K562 (cell line): ENCODE measurements around the gene PPP1R15A. TPM values are rescaled to one million over a fixed set of nuclear protein-coding genes. Genes with fewer than 3 reads are reported as not detected.
A peak's percentile ranks its signal among the peaks of the same experiment; 100 is the strongest.

Experiments used
- CHD7 ChIP-seq: fragments of 200-600 bp; sonication (generic); IDR thresholded peaks from one replicate; pipeline ENCODE4 v1.6.1; 2012; ENCODE audit warnings: mild to moderate bottlenecking, low read depth, low read length, inconsistent platforms
- FOS ChIP-seq: IDR thresholded peaks from 3 replicates; pipeline ENCODE4 v1.6.1; 2011; ENCODE audit not compliant: insufficient read length; ENCODE audit errors: extremely low read depth
- MTF1 ChIP-seq: fragments of 250-450 bp; sonication (Bioruptor Pico); IDR thresholded peaks from 2 replicates; pipeline ENCODE4 v1.9.0; 2021; ENCODE audit warnings: moderate library complexity, mild to moderate bottlenecking, inconsistent platforms, borderline replicate concordance
- RBM25 ChIP-seq: fragments of 200-400 bp; formaldehyde crosslinking; IDR thresholded peaks from 2 replicates; pipeline ENCODE4 v1.6.1; 2018; ENCODE audit warnings: low read length, low read depth, moderate library complexity; ENCODE audit not compliant: severe bottlenecking
- RBM34 ChIP-seq: fragments of 200-400 bp; formaldehyde crosslinking; IDR thresholded peaks from 2 replicates; pipeline ENCODE4 v1.6.1; 2018; ENCODE audit warnings: low read length, borderline replicate concordance; ENCODE audit not compliant: insufficient read depth
- SREBF2 ChIP-seq: sonication (generic); formaldehyde crosslinking; IDR thresholded peaks from 2 replicates; pipeline ENCODE4 v1.4.0; 2020; ENCODE audit warnings: mild to moderate bottlenecking, missing genetic modification reagents
- ZC3H4 ChIP-seq: sonication (generic); formaldehyde crosslinking; IDR thresholded peaks from 2 replicates; pipeline ENCODE4 v1.9.0; 2021; ENCODE audit warnings: missing genetic modification reagents, borderline replicate concordance
- ZNF212 ChIP-seq: fragments of 450-650 bp; formaldehyde crosslinking; IDR thresholded peaks from 2 replicates; pipeline ENCODE4 v1.4.0; 2020; ENCODE audit warnings: mild to moderate bottlenecking
- ZNF282 ChIP-seq: sonication (generic); formaldehyde crosslinking; IDR thresholded peaks from 2 replicates; pipeline ENCODE4 v1.8.1; 2023; ENCODE audit warnings: missing genetic modification reagents
- polyA plus RNA-seq, 8 experiments: library from polyadenylated mRNA; depleted of rRNA in 4 of 8; stranded (reverse) in 5 of 8; unstranded in 3 of 8; fragments of >200 nt; fragmentation: Nextera tagmentation in 2 of 8; fragmentation: Illumina TruSeq in 1 of 8; extraction: Ambion mirVana in 2 of 8; extraction: Trizol in 1 of 8; gene quantifications; 2 replicates each; pipeline versions ENCODE4 v1.2.1 to v1.2.3, GENCODE V29; 2011 to 2014; ENCODE audit warnings: inconsistent platforms in 1 of 8, missing spikeins in 1 of 8
- total RNA-seq, 7 experiments: library from RNA; depleted of rRNA in 6 of 7; stranded (reverse); fragments of >200 nt in 6 of 7; fragmentation: Illumina TruSeq in 2 of 7; extraction: Trizol in 2 of 7; gene quantifications; 2 replicates each; pipeline versions ENCODE4 v1.2.1 to v1.2.3, GENCODE V29; 2011 to 2021; ENCODE audit warnings: low replicate concordance in 1 of 7
- TF ChIP-seq, protein P1 (sequence below): fragments of 200-800 bp; sonication (Bioruptor generic); IDR thresholded peaks from 2 replicates; pipeline ENCODE4 v1.6.1; 2016; ENCODE audit warnings: missing genetic modification characterization, missing compliant biosample characterization

Gene PPP1R15A
- total and polyA plus RNA-seq, 9 of the 15 experiments (the other 6 are each of a cell fraction or from before 2014, with no cell fraction given), result 0.42 to 73.7 (median 44.0) TPM

GRCh38 chr19:48872182-48872883 lies at the start of gene PPP1R15A (continued):
- TF ChIP-seq CHD7 (no peak), RBM25 (no peak), SREBF2 (no peak), ZC3H4 (CRISPR knock-in tag) (peak; percentile 76; the same call in 1 of the 2 replicates), RBM34 (no peak), FOS (no peak), ZNF282 (no peak), MTF1 (CRISPR knock-in tag) (no peak), ZNF212 (no peak)
- TF ChIP-seq, protein P1, sequence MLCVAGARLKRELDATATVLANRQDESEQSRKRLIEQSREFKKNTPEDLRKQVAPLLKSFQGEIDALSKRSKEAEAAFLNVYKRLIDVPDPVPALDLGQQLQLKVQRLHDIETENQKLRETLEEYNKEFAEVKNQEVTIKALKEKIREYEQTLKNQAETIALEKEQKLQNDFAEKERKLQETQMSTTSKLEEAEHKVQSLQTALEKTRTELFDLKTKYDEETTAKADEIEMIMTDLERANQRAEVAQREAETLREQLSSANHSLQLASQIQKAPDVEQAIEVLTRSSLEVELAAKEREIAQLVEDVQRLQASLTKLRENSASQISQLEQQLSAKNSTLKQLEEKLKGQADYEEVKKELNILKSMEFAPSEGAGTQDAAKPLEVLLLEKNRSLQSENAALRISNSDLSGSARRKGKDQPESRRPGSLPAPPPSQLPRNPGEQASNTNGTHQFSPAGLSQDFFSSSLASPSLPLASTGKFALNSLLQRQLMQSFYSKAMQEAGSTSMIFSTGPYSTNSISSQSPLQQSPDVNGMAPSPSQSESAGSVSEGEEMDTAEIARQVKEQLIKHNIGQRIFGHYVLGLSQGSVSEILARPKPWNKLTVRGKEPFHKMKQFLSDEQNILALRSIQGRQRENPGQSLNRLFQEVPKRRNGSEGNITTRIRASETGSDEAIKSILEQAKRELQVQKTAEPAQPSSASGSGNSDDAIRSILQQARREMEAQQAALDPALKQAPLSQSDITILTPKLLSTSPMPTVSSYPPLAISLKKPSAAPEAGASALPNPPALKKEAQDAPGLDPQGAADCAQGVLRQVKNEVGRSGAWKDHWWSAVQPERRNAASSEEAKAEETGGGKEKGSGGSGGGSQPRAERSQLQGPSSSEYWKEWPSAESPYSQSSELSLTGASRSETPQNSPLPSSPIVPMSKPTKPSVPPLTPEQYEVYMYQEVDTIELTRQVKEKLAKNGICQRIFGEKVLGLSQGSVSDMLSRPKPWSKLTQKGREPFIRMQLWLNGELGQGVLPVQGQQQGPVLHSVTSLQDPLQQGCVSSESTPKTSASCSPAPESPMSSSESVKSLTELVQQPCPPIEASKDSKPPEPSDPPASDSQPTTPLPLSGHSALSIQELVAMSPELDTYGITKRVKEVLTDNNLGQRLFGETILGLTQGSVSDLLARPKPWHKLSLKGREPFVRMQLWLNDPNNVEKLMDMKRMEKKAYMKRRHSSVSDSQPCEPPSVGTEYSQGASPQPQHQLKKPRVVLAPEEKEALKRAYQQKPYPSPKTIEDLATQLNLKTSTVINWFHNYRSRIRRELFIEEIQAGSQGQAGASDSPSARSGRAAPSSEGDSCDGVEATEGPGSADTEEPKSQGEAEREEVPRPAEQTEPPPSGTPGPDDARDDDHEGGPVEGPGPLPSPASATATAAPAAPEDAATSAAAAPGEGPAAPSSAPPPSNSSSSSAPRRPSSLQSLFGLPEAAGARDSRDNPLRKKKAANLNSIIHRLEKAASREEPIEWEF (CRISPR knock-in tag), result no peak
